ENCODE measurements around the gene CCDC97. TPM values are rescaled to one million over a fixed set of nuclear protein-coding genes. Genes with fewer than 3 reads are reported as not detected.
A peak's percentile ranks its signal among the peaks of the same experiment; 100 is the strongest.

The CCDC97 gene
- total RNA-seq, 1 donor from 2014 or later, result 16.9 TPM

GRCh38 chr19:41307954-41308449 lies 2.0 kb upstream of the CCDC97 start:
- H3K4me1 ChIP-seq, result peaks cover 40% of the 10 kb centered on the region
- H3K4me3 ChIP-seq, result no peak overlapping the region
- peaks cover 0 to 51% of the 10 kb centered on the region in 2 donors for H3K36me3 ChIP-seq
- intact Hi-C loops (cut with DNase I), result loop anchor here (5.0 to 10.0 kb wide), 2 partner anchors 41 to 103 kb away; no protein-coding TSS in a partner anchor
- TF ChIP-seq POLR2A (IDR thresholded peaks at IDR 0.05) (no peak), POLR2AphosphoS5 (IDR thresholded peaks at IDR 0.05; ENCODE audit: insufficient read depth in 1 of 2, low read depth in 1 of 2) (peak in 1 of 2 donors; percentile 36)
- no peaks in the 10 kb centered on the region for H3K27me3 ChIP-seq
- H3K9me3 ChIP-seq, result no peaks in the 10 kb centered on the region
- peak overlapping the region; percentile 94 for H3K27ac ChIP-seq
- DNase-seq (ENCODE audit: extremely low spot score in 2 of 2), result no peak

- TF ChIP-seq CTCF (IDR thresholded peaks at IDR 0.05) (peak; percentile 96 to 98 (median 97)), POLR2A (IDR thresholded peaks at IDR 0.05) (no peak), POLR2AphosphoS5 (IDR thresholded peaks at IDR 0.05; ENCODE audit: insufficient read depth in 1 of 2, low read depth in 1 of 2) (peak in 1 of 2 donors; percentile 82)
- peak overlapping the region; percentile 94 for H3K27ac ChIP-seq
- H3K27me3 ChIP-seq, result no peaks in the 10 kb centered on the region
- intact Hi-C loops (cut with DNase I), result loop anchor here (5.0 to 10.0 kb wide), 2 partner anchors 41 to 104 kb away; no protein-coding TSS in a partner anchor
- peaks cover 0 to 49% of the 10 kb centered on the region in 2 donors for H3K36me3 ChIP-seq
- H3K9me3 ChIP-seq, result no peaks in the 10 kb centered on the region
- no peak for DNase-seq (ENCODE audit: extremely low spot score in 2 of 2)
- peaks cover 40% of the 10 kb centered on the region for H3K4me1 ChIP-seq
- peak overlapping the region; percentile 69 to 79 for H3K4me3 ChIP-seq
These were observed 1.4 kb upstream of the CCDC97 start for GRCh38 chr19:41308450-41309179.

- peak overlapping the region; percentile 69 to 79 for H3K4me3 ChIP-seq
- TF ChIP-seq POLR2AphosphoS5 (IDR thresholded peaks at IDR 0.05; ENCODE audit: insufficient read depth in 1 of 2, low read depth in 1 of 2), result no peak
- no peak for TF ChIP-seq CTCF (IDR thresholded peaks at IDR 0.05)
- no peak for TF ChIP-seq POLR2A (IDR thresholded peaks at IDR 0.05)
- H3K36me3 ChIP-seq, result peaks cover 0 to 45% of the 10 kb centered on the region in 2 donors
- intact Hi-C loops (cut with DNase I), result loop anchor here (5.0 to 10.0 kb wide), 2 partner anchors 42 to 105 kb away; no protein-coding TSS in a partner anchor
- H3K27me3 ChIP-seq, result no peaks in the 10 kb centered on the region
- DNase-seq (ENCODE audit: extremely low spot score in 2 of 2), result no peak
- no peaks in the 10 kb centered on the region for H3K9me3 ChIP-seq
- H3K4me1 ChIP-seq, result peaks cover 40% of the 10 kb centered on the region
- peak overlapping the region; percentile 94 for H3K27ac ChIP-seq
These were observed 566 bp upstream of the CCDC97 start for GRCh38 chr19:41309180-41310032.

- TF ChIP-seq POLR2AphosphoS5 (IDR thresholded peaks at IDR 0.05; ENCODE audit: insufficient read depth in 1 of 2, low read depth in 1 of 2) (no peak), POLR2A (IDR thresholded peaks at IDR 0.05) (no peak), CTCF (IDR thresholded peaks at IDR 0.05) (no peak)
- H3K27me3 ChIP-seq, result no peaks in the 10 kb centered on the region
- peak overlapping the region; percentile 69 to 79 for H3K4me3 ChIP-seq
- H3K36me3 ChIP-seq, result peaks cover 0 to 40% of the 10 kb centered on the region in 2 donors
- peak overlapping the region; percentile 94 for H3K27ac ChIP-seq
- H3K9me3 ChIP-seq, result no peaks in the 10 kb centered on the region
- H3K4me1 ChIP-seq, result peaks cover 40% of the 10 kb centered on the region
- DNase-seq (ENCODE audit: extremely low spot score in 2 of 2), result no peak
- intact Hi-C loops (cut with DNase I), result no loop called here
These were observed 1.1 kb downstream of the CCDC97 start for GRCh38 chr19:41311072-41311471.

GRCh38 chr19:41311613-41312012 lies 1.6 kb downstream of the CCDC97 start:
- Histone ChIP-seq H3K27ac (peak overlapping the region; percentile 94), H3K36me3 (peaks cover 0 to 40% of the 10 kb centered on the region in 2 donors)

More at GRCh38 chr19:41311613-41312012, 1.6 kb downstream of the CCDC97 start:
- peaks cover 40% of the 10 kb centered on the region for H3K4me1 ChIP-seq
- TF ChIP-seq POLR2AphosphoS5 (IDR thresholded peaks at IDR 0.05; ENCODE audit: insufficient read depth in 1 of 2, low read depth in 1 of 2), result no peak
- TF ChIP-seq POLR2A (IDR thresholded peaks at IDR 0.05), result no peak
- no peak for TF ChIP-seq CTCF (IDR thresholded peaks at IDR 0.05)
- intact Hi-C loops (cut with DNase I), result no loop called here
- H3K4me3 ChIP-seq, result no peak overlapping the region
- H3K9me3 ChIP-seq, result no peaks in the 10 kb centered on the region
- no peak for DNase-seq (ENCODE audit: extremely low spot score in 2 of 2)
- no peaks in the 10 kb centered on the region for H3K27me3 ChIP-seq
